ENCODE results near the gene IGF2BP2.

DNA sequence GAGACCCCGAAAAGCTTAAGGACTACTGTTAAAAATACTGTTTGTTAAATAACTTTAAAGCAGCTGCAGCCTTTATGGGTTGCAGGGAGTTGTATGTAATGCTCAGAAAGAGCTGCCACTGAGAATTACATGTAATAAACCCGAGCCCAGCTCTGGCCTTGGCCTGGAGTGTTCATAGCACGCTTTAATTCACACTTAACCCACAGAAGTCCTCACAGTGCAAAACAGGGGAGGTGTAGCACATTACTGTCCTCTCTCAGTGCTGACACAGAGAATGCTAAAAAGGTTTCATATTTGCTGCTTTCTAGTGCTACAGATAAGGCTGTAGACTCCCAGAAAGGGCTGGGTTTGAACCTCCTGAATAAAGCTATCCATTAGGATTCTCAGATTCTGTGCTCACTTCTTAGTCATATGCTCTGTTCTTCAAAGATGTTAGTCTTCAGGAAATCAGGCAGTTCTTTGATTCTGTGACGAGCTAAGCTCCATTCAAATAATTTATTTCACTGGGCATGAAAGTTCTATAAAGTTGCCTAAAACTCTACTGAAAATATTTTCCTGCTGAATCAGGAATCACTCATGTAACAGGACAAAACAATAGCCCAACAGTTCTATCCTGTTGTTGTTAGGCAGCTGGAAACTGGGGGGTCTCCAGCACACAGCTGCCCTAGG, 130.7 kb downstream of the IGF2BP2 start:
- TF ChIP-seq, protein P1, sequence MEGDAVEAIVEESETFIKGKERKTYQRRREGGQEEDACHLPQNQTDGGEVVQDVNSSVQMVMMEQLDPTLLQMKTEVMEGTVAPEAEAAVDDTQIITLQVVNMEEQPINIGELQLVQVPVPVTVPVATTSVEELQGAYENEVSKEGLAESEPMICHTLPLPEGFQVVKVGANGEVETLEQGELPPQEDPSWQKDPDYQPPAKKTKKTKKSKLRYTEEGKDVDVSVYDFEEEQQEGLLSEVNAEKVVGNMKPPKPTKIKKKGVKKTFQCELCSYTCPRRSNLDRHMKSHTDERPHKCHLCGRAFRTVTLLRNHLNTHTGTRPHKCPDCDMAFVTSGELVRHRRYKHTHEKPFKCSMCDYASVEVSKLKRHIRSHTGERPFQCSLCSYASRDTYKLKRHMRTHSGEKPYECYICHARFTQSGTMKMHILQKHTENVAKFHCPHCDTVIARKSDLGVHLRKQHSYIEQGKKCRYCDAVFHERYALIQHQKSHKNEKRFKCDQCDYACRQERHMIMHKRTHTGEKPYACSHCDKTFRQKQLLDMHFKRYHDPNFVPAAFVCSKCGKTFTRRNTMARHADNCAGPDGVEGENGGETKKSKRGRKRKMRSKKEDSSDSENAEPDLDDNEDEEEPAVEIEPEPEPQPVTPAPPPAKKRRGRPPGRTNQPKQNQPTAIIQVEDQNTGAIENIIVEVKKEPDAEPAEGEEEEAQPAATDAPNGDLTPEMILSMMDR (IDR thresholded peaks at IDR 0.05), result no peak
- no peak for TF ChIP-seq POLR2A (IDR thresholded peaks at IDR 0.05)
